Epithelial cell of proximal tubule (primary cell): ENCODE results near the gene TUBAL3. TPM values are rescaled to one million over a fixed set of nuclear protein-coding genes. Genes with fewer than 3 reads are reported as not detected.

ENCODE experiments used
- DNase-seq: peaks from one replicate; pipeline ENCODE4 v3.0.0-alpha.2; 2011; ENCODE audit warnings: low read depth
- H3K4me3 ChIP-seq: 2 replicates; pipeline ENCODE4 v1.5.1; 2011; ENCODE audit warnings: low read depth, mild to moderate bottlenecking, low read length
- total RNA-seq: library from RNA; depleted of rRNA; stranded (reverse); fragments of >200 nt; gene quantifications from 2 replicates; pipeline ENCODE4 v1.2.3, GENCODE V29; 2015
- TF ChIP-seq, protein P1 (sequence below): conservative IDR thresholded peaks from 2 replicates; pipeline ENCODE4 v1.5.1; 2012; ENCODE audit warnings: low read depth, mild to moderate bottlenecking, low read length

TUBAL3 gene
- total RNA-seq, 1 donor from 2014 or later: not detected

DNA sequence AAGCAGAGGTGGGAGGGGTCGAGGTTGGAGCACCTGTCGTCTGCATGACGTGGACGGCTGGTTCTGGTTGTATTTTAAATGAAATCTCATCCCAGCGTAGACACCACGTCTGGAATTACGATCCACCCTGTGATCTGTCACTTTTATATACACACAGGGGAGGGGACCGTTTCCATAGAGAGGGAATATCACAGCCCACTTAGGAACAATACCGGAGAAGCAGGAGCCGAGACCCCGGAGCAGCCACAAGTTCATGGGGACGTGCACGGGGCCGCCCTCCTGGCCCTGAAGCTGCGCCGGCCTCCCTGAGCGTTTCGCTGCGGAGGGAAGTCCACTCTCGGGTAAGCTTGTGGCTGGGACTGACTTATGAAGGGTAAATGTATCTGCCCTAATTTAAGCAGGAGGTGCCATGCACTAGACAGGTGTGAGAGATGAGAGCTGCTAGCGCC is 39.7 kb downstream of the TUBAL3 start, which contains the start of gene UCN3:
Gene UCN3 (plus strand): TSS at position 77 of the 449 bp plus-strand sequence. CDS start 8,755 bp downstream, outside the sequence.
- H3K4me3 ChIP-seq: peak within 1 kb of the TSS; percentile 45
- TF ChIP-seq, protein P1, sequence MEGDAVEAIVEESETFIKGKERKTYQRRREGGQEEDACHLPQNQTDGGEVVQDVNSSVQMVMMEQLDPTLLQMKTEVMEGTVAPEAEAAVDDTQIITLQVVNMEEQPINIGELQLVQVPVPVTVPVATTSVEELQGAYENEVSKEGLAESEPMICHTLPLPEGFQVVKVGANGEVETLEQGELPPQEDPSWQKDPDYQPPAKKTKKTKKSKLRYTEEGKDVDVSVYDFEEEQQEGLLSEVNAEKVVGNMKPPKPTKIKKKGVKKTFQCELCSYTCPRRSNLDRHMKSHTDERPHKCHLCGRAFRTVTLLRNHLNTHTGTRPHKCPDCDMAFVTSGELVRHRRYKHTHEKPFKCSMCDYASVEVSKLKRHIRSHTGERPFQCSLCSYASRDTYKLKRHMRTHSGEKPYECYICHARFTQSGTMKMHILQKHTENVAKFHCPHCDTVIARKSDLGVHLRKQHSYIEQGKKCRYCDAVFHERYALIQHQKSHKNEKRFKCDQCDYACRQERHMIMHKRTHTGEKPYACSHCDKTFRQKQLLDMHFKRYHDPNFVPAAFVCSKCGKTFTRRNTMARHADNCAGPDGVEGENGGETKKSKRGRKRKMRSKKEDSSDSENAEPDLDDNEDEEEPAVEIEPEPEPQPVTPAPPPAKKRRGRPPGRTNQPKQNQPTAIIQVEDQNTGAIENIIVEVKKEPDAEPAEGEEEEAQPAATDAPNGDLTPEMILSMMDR: peak; percentile 8
- no peak for DNase-seq

DNA sequence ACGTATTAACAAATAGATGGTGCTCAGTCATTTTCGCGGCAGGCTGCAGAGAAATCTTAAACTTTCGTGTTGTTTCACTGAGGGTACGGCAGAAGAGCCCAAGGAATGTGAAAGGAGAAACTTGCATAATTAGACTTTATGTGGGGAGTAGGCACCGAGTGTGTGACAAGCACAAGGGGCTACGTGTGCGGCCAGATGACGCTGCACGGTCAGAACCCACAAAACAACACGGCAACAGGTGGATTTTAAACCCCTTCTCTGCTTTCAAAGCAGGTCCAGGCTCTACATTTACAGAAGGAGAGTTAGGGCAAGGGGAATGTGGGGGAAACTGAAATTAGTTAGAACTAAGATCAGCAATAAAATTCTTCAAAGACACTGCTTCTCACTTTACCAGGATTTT is 40.3 kb downstream of the TUBAL3 start:
- peak overlapping the region; percentile 45 for H3K4me3 ChIP-seq
- no peak for DNase-seq
- TF ChIP-seq, protein P1: no peak

DNA sequence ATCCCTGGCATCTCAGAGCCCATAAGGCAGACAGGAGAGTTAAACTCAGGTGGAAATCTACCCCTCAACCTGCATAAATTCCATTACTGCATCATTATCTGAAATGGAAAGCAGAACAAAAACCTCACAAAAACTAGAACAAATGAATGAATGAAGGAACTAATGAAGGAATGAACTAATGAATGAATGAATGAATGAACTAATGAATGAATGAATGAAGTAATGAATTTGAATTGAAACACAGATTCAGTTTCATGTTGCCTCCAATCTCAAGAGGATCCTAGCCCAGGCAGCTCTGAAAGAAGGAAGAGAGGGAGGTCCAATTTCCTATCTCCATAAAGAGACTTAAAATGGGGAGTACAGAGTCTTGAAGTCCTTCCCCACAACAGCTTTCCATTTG is 41.8 kb downstream of the TUBAL3 start:
- TF ChIP-seq, protein P1: no peak
- H3K4me3 ChIP-seq: no peak overlapping the region
- DNase-seq: no peak

- no peak for DNase-seq
- TF ChIP-seq, protein P1: no peak
- no peak overlapping the region for H3K4me3 ChIP-seq
These were observed 42.7 kb downstream of the TUBAL3 start for GRCh38 chr10:5361966-5362365.

DNA sequence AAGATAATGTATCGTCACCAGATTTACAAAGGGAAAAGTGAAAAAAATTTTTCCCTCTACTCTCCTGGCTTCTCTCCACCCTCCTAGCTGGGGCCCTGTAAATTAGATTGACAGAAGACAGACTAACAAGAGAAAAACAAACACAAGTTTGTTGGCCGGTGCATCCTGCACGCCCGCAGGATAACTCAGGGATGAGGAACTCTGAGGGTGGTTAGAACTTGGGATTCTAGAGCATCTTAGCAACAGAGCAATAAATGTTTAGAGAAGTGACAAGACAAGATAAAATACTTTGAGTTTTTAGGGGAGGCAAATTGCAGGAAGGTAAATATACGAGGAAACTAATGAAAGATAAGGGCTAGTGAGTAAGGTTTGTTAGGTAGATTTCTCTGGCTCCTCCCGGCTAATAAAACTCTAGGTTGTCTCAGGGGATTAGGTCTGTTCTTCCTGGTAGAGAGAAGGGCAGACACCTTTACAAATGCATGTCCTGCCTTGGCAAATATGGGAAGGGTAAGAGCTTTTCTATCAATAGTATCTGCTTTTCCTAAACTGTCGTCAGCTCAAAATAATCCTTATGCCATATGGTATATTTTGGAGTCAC is 44.2 kb downstream of the TUBAL3 start:
- H3K4me3 ChIP-seq: no peak overlapping the region
- DNase-seq: no peak
- TF ChIP-seq, protein P1: no peak

- no peak overlapping the region for H3K4me3 ChIP-seq
- DNase-seq: no peak
- TF ChIP-seq, protein P1: no peak
These were observed 48.3 kb downstream of the TUBAL3 start for GRCh38 chr10:5356302-5356763.
